T-helper 9 cell (primary cell): ENCODE data around the gene FNDC3B.

Source experiments
- DNase-seq: peaks from one replicate; pipeline ENCODE4 v3.0.0-alpha.2; 2020

FNDC3B gene

DNA sequence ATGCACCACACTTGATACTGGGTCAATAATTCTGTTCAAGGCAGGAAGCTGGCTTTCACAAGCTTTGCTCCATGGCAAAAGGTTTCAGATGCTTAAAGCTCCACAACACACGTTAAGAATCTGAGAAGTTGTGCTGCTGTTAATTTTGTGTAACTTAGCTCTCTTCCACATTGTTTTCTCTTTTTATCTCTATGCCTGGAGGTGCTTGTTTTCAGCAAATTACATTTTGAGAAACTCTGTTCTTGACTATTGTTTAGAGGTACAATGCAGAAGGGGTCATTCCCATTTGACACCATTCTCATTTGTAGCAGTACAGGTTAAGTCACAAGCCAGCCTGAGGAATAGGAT lies 156.0 kb downstream of the FNDC3B start:
- no peak for DNase-seq

DNA sequence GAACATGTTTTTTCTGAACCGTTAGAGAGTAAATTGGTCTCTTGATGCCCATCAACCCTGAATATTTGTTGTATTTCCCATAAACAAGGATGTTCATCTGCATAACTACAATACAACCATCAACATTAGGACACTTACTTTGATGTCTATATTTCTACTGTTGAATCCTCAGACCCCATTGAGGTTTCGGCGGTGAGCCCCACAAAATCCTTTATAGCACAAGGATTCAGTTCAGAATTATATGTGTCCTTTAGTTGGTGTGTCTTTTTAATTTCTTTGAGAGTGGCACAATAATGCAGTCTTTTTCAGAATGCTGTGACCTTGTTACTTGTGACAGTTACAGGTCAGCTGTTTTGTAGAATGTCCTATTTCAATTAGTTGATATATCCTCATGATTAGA lies 158.0 kb downstream of the FNDC3B start:
- DNase-seq: no peak

DNA sequence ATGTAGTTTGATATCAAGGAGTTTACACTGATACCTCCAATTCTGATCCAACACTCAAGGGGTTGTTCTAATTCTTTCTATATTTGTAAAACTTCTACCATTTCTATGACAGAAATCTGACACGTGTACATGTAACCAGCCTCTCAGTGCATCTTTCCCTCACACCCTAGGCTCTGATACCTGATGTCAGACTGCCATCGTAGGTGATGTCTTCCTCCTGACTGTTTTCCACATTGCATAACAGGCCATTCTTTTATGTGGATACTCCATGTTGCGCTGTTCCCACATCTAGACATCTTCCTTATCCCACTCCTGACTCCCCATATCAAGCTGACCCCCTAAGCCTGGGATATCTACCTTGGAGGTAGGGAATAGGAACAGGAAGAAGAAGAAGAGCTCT lies 159.1 kb downstream of the FNDC3B start:
- DNase-seq: no peak

- DNase-seq: no peak
These were observed 160.5 kb downstream of the FNDC3B start for GRCh38 chr3:172199850-172200369.

DNA sequence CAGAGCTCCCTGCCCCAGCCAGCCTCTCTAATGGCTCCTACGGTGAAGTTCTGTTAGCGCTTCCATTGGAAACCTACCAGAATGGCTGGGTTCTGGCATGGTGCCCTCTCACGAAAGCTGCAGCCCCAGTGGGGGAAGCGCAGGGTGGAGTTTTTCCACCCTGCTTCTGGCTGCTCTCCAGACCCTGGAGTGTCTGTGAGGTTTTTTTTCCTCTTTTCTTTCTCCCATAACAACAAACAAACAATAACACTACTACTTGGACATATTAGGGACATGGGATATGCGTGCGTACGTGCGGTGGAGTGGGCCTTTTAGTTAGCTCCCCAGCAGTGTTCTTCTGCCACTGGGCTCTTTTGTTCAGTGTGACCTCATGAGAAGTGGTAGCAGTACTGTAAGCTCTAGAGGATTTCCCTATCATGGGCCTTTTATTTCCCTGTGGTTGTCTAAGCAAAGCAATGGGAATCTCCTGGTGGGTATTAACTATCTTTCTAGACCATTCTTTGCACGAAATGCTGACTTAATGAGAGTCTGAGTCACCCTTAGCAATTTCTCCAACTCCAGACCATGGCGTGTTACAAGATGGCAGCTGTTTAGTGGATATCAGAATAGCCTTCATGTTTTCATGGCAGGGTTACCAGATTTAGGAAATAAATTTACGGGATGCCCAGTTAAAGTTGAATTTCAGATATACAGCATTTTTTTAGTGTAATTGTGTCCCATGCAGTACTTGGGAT lies 161.9 kb downstream of the FNDC3B start:
- DNase-seq: no peak

DNA sequence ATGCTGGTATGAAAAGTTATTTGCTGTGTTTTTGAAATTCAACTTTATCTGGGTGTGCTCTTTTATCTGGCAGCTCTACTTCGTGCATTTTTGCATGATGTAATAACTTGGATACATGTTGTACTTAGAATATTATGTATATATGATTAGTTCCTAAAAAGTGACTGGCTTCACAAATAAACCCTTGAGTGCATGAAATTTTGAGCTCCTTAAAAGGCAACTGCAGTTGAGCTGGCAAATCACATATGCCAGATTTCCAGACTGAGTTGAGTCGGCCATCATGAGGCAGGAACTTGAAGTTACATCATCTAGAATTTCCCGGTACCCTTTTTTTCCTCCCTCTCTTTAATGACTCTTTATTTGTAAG lies 162.5 kb downstream of the FNDC3B start:
- no peak for DNase-seq

DNA sequence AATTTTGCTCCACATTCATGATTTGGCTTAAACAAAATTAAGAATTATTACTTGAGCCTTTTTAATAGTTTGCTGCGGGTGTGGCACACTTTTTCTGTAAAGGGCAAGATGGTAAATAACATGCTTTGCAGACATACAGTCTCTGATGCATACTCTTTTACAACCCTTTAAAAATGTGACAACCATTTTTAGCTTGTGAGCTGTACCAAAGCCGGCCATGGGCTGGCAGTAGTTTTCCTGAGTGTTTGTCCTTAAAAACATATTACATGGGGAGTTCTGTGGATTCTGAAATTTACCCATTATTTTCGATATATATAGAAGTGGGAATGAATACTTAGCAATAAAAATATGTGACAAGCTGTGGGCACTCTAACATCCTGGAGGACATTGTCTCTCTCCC lies 163.4 kb downstream of the FNDC3B start:
- no peak for DNase-seq

DNA sequence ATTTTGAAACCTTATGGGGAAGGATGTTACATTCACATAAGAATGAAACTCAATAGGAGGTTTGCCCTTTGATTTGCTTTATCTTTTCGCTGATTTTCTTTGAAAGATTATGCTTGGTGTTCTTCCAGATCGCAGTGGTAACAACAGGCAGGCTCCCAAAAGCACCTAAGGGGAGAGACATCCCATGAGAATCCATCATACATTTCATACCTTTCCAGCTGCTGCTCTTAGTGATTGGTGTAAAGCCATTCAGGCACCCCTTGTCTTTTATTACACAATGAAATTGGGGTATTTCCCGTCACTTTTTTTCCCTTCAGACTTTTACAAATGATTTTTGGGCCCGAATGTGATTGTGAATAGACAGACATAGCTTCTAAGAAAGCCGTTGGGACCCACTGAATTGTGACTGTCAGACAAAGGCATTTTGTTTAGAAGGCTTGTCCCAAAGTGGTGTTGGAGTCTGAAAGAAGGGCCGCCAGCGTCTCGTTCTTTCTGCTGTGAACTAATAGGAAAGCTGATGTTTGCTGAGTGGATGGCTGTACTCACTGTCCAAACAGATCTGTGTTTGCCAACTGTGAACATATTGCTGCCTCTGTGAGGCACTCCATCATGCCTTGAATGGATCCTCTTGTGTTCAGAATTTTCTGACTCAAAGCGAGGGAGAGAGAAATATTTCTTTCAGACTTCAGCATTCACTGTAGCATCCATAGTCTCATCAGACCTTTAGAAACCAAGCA lies 164.3 kb downstream of the FNDC3B start:
- no peak for DNase-seq

- no peak for DNase-seq
These were observed 165.3 kb downstream of the FNDC3B start for GRCh38 chr3:172204716-172205115.

- DNase-seq: no peak
These were observed 169.4 kb downstream of the FNDC3B start for GRCh38 chr3:172208586-172209332.

GRCh38 chr3:172209333-172210321 lies 170.2 kb downstream of the FNDC3B start:
- DNase-seq: no peak

GRCh38 chr3:172210355-172210754 lies 171.0 kb downstream of the FNDC3B start:
- no peak for DNase-seq

DNA sequence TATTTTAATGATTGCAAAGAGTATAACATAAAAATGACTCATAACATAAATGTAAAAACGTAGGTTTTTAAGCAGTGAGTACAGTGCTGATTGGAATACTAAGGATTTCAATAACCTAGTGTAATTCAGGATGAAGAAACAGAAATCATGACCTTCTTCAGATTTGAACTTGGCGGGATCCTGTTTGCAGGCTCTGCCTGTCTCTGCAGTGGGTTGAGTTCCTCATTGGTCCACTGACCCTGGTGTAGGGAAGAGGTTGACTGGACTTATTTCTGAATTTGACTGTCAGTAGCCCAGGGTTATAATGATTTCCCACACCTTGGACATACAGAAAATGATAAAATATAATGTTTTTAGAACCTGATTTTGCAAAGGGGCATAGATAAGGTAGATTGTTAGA lies 171.7 kb downstream of the FNDC3B start:
- DNase-seq: no peak

- DNase-seq: no peak
These were observed 173.8 kb downstream of the FNDC3B start for GRCh38 chr3:172213200-172213599.

DNA sequence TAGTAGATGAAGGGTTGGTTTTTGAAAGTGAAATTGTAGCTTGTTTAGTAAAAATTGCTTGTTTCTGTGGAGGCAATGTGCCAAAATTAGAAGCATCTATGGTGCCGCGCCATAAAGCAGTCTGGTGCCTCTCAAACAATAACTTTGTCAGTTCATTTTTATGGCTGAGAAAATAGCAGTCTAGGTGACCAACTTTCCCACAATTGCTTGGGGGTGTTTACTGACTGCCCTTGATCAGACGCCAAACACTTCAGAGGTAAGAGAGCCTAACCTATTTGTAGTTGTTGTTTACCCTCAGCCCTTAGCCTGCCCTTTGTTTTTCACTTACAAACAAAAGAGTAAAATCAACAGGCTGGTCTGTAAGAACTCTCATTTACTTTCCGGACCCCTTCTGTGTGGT lies 174.5 kb downstream of the FNDC3B start:
- DNase-seq: no peak

DNA sequence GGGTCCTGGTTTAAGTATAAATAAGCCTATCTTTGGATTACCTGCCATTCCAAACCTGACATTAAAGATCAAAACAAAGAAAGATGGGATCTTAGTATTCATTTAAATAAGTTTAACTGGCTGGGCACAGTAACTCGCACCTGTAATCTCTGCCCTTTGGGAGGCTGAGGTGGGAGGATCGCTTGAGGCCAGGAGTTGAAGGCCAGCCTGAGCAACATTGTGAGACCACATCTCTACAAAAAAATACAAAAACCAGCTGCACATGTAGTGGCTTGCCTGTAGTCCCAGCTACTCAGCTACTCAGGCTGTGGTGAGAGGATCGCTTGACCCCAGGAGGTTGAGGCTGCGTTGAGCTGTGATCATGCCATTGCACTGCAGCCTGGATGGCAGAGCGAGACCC lies 176.9 kb downstream of the FNDC3B start:
- DNase-seq: no peak

DNA sequence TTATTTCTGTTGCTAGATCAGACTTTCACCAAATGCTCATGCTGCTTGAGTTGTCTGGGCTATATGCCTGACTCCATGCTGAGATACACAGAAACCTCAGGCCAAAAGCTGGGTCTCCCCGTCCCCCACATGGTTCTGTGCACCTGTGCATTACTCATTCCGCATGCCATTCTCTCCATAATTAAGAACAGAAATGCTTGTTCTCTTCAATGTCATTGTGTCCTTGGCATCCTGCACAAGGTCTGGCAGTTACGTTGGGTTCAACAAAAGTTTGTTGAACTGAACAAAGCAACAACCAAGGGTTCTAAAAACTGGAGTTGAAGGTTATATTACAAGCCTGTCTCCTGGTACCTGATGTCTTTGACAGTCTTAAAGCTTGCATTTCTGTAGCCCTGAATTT lies 177.5 kb downstream of the FNDC3B start:
- no peak for DNase-seq

GRCh38 chr3:172217877-172218276 lies 178.5 kb downstream of the FNDC3B start:
- DNase-seq: no peak

DNA sequence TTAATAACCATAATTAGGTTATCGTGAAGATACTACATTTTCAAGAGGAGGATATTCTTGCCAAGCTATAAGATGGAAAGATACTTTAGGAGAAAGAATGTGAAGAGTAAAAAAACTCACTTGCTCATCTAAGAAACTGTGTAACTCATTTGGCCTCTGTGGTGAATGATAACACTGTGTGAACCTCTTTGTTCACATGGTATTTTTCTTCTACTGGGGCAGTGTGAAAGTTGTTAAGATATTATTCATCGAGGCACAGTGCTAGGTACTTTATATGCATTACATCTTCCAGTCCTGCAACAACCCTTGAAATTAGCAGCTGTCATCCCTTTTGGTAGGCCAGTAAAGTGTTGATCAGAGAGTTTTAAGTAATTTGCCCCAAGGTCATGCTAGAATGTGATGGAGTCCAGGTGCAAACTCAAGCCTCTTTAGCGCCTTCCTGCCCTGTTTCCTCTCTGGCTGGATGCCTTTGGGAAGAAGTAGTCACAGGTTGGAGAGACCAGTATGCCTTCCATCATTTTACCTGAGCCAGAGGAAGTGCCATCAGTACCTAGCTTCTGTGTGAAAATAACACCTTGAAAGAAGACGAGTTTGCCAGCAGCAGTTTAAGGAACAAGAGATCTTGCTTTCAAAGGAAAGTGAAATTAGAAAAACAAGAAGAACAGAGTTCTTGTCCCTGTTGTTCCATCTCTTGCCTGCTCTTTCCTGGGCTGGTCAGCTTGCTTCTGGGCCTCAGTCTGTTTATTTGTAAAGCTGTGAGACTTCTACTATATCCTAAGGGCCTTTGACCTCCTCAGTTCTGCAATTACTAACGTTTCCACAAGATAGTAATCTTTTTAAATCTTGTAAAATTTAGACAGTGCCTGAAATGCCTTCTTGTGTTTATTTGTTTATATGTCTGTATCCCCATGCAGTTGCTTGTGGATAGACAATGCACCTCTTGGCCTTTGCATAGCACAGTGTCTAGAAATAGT lies 179.3 kb downstream of the FNDC3B start:
- no peak for DNase-seq

DNA sequence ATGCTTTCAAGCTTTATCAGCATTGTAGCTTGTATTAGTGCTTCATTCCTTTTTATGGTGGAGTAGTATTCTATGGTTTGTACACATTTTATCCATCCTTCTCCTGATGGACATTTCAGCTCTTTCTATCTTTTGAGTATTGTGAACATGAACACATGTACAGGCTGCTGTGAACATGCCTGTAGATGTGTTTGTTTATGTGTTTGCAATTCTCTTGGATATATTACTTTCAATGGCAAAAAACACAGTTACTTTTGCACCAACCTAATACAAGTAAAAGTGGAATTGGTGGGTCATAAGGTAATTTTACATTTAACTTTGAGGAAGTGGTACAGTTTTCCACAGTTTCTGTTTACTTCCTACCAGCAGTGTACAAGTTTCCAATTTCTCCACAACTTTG lies 180.4 kb downstream of the FNDC3B start:
- DNase-seq: no peak

- no peak for DNase-seq
These were observed 182.2 kb downstream of the FNDC3B start for GRCh38 chr3:172221547-172221946.
